Glutamatergic neuron (in vitro differentiated cells): ENCODE results near the gene PKP3. TPM values are rescaled to one million over a fixed set of nuclear protein-coding genes. Genes with fewer than 3 reads are reported as not detected.
A peak's percentile ranks its signal among the peaks of the same experiment; 100 is the strongest.

ENCODE experiments used
- DNase-seq: peaks from one replicate; pipeline ENCODE4 v3.0.0; 2022
- H3K27ac Mint-ChIP-seq: one replicate; pipeline ENCODE4 v1.8.0; 2020; ENCODE audit warnings: mild to moderate bottlenecking, mixed read lengths, inconsistent platforms; ENCODE audit not compliant: unreplicated experiment
- H3K27me3 Mint-ChIP-seq: one replicate; pipeline ENCODE4 v1.8.0; 2020; ENCODE audit warnings: mild to moderate bottlenecking, moderate library complexity, mixed read lengths, inconsistent platforms; ENCODE audit not compliant: unreplicated experiment
- H3K36me3 Mint-ChIP-seq: one replicate; pipeline ENCODE4 v1.8.0; 2020; ENCODE audit warnings: mild to moderate bottlenecking, mixed read lengths, inconsistent platforms; ENCODE audit not compliant: unreplicated experiment
- H3K4me1 Mint-ChIP-seq: one replicate; pipeline ENCODE4 v1.8.0; 2020; ENCODE audit warnings: mild to moderate bottlenecking, low read depth, mixed read lengths, inconsistent platforms; ENCODE audit not compliant: unreplicated experiment
- H3K4me3 Mint-ChIP-seq: one replicate; pipeline ENCODE4 v1.8.0; 2020; ENCODE audit warnings: mild to moderate bottlenecking, mixed read lengths, inconsistent platforms; ENCODE audit not compliant: unreplicated experiment
- H3K9me3 Mint-ChIP-seq: one replicate; pipeline ENCODE4 v1.8.0; 2020; ENCODE audit warnings: mild to moderate bottlenecking, moderate library complexity, mixed read lengths, inconsistent platforms; ENCODE audit not compliant: unreplicated experiment
- total RNA-seq: library from RNA; stranded (reverse); fragmentation: NEBNext Ultra II Directional; extraction: Animal tissue kit (Norgen Biotek cat#: 25700); gene quantifications from one replicate; pipeline ENCODE4 v1.2.1, GENCODE V29; 2021; ENCODE audit not compliant: unreplicated experiment
- TF ChIP-seq, protein P1 (sequence below): fragments of 200-600 bp; sonication (generic); IDR thresholded peaks from one replicate; pipeline ENCODE4 v1.5.0; 2021; ENCODE audit not compliant: partially characterized antibody, unreplicated experiment

Gene PKP3
- total RNA-seq, 1 donor from 2014 or later = not detected

DNA sequence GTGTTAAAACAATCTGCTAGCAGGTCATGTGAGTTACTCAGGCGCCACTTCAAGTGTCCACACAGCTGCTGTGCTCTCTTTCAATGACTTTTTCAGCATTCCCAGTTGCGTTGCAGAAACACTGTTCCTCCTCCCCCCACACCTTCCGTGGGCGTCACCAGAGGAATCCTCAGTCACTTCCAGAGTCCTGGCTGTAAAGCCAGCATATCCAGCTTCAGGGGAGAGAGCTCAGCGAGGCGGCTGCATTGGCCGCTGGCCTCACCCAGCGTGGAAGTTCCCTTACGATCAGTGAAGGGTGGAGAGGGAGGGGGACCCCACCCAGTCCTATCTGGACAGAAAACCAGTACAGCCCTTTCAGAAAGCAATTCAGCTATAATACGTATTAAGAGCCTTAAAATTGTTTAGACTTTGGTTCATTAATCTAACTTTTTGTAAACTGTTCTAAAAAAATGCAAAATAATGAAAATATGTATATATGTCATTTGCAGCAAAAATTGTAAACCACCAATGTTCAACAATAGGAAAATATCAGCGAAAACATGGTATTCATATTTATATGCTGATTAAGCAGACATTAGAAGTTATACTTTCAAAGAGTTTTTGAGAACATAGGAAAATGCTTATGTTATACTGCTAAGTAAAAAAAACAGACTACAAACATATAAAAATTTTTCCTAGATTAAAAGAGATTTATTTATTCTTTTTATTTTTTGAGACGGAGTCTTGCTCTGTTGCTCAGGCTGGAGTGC is 50.6 kb downstream of the PKP3 start:
- TF ChIP-seq, protein P1, sequence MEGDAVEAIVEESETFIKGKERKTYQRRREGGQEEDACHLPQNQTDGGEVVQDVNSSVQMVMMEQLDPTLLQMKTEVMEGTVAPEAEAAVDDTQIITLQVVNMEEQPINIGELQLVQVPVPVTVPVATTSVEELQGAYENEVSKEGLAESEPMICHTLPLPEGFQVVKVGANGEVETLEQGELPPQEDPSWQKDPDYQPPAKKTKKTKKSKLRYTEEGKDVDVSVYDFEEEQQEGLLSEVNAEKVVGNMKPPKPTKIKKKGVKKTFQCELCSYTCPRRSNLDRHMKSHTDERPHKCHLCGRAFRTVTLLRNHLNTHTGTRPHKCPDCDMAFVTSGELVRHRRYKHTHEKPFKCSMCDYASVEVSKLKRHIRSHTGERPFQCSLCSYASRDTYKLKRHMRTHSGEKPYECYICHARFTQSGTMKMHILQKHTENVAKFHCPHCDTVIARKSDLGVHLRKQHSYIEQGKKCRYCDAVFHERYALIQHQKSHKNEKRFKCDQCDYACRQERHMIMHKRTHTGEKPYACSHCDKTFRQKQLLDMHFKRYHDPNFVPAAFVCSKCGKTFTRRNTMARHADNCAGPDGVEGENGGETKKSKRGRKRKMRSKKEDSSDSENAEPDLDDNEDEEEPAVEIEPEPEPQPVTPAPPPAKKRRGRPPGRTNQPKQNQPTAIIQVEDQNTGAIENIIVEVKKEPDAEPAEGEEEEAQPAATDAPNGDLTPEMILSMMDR = no peak
- H3K9me3 Mint-ChIP-seq = peaks cover 4% of the 10 kb centered on the region
- no peak overlapping the region for H3K27ac Mint-ChIP-seq
- no peaks in the 10 kb centered on the region for H3K36me3 Mint-ChIP-seq
- DNase-seq = no peak
- H3K4me3 Mint-ChIP-seq = no peak overlapping the region
- H3K27me3 Mint-ChIP-seq = peaks cover 4% of the 10 kb centered on the region
- peaks cover 4% of the 10 kb centered on the region for H3K4me1 Mint-ChIP-seq

DNA sequence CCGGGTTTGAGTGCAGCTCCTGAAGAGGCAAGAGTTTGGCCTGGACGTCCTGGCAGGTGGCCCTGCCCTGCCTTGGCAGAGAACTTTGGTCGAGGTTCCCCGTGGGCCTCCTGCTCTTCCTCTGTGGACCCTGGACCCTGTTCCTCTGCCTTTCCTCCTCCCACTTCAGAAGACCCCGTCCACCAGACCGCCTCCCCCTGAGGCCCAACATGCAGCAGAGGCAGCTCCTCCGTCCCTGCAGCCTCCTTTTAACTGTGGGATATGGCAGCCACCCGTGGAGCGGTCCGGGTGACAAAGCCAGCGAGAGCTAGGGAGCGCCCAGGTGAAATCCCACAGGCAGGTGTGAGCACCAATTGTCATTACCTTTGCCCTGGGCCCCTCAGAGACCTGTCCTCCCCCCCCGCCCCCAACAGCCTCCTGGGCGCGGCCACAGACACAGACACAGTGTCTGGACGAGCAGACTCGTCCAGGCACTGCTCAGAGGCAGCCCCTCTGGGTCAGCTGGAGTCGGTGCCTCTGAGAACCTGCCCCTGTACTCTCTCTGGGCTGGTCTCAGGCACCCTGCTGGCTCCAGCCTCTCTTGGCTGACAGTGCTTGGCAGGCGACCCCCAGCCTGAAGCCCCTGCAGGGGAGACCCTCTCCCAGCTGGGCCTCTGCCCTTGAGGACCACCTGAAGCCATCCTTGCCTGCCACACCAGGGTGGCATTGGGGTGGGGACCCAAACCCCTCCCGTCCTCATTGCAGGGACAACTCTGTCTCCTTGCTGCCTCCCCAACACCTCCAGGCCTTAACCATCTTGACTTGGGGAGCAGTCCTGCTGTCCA is 52.0 kb downstream of the PKP3 start:
- Mint-ChIP-seq H3K9me3 (peaks cover 6% of the 10 kb centered on the region), H3K4me3 (no peak overlapping the region), H3K4me1 (peaks cover 4% of the 10 kb centered on the region), H3K36me3 (no peaks in the 10 kb centered on the region), H3K27ac (no peak overlapping the region), H3K27me3 (peaks cover 6% of the 10 kb centered on the region)
- no peak for DNase-seq
- TF ChIP-seq, protein P1 = no peak

DNA sequence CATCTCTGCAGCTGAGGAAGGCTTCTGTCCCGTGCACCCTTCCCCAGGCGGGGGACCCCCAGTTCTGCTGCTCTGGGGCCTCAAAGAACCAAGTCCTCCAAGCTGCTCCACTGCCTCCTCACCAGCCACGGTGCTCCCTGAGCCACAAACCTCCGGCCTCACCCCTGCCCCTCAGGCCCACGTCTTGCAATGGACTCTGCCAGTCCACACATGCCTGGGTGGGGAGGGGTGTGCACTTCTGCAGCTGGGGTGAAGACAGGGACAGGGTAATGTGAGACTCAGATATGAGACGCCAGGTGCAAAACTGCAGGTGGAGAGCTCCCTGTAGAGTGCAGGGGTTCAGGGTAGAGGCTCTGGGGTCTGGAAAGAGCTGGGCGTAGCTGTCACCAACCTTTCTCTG is 52.9 kb downstream of the PKP3 start:
- Mint-ChIP-seq H3K9me3 (peaks cover 7% of the 10 kb centered on the region), H3K4me1 (peaks cover 9% of the 10 kb centered on the region), H3K27me3 (peaks cover 9% of the 10 kb centered on the region), H3K36me3 (no peaks in the 10 kb centered on the region), H3K27ac (no peak overlapping the region), H3K4me3 (no peak overlapping the region)
- TF ChIP-seq, protein P1 = no peak
- DNase-seq = no peak

DNA sequence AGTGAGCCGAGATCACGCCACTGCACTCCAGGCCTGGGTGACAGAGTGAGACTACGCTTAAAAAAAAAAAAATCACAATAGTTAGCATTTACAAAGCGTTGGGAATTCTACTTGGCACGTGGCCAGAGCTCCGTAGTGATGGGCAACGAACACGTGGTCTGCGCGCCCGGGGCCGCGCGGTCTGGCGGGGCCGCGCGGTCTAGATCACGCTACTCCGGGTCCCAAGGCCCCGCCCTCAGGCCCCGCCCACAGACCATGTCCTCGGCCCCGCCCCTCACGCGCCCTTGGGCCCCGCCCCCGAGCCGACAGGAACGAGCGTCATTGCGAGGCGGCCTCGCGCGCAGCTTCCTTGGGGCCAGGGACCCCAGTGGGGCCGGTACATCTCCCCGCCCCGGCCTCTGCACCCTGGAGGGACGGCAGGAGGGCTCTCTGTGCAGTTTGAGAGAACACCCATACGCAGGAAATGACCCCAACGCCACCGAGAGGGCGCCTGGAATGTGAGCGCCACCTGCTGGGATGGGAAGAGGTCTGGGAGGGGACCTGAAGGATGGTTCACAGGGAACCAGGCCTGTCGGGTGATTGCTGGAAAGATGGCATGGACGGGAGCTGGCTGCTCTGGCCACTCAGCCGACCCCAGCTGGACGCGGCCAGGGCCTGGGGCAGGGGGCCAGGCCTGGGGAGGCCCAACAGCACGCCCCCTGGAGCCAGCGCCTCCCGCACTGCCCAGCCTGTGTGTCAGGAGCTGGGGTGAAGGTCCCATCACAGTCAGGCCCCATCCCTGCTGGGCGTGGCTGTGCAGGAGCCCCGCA is 54.1 kb downstream of the PKP3 start:
- Mint-ChIP-seq H3K36me3 (no peaks in the 10 kb centered on the region), H3K4me3 (peak overlapping the region; percentile 77), H3K9me3 (peaks cover 7% of the 10 kb centered on the region), H3K4me1 (peaks cover 13% of the 10 kb centered on the region), H3K27ac (peak overlapping the region; percentile 86), H3K27me3 (peaks cover 13% of the 10 kb centered on the region)
- DNase-seq = peak; percentile 96
- TF ChIP-seq, protein P1 = peak; percentile 74
